ENCODE measurements around the gene ARHGEF4. TPM values are rescaled to one million over a fixed set of nuclear protein-coding genes. Genes with fewer than 3 reads are reported as not detected.

ARHGEF4 gene
- total RNA-seq, 1 experiment from 2014 or later: 21.8 TPM

GRCh38 chr2:131004446-131005209 lies 167.9 kb downstream of the ARHGEF4 start:
- Mint-ChIP-seq H3K36me3 (no peaks in the 10 kb centered on the region), H3K4me3 (no peak overlapping the region), H3K27ac (no peak overlapping the region), H3K4me1 (peaks cover 9% of the 10 kb centered on the region; the same call in 1 of the 2 replicates), H3K9me3 (no peaks in the 10 kb centered on the region), H3K27me3 (ENCODE audit: low read depth) (no peaks in the 10 kb centered on the region)
- POLR2A ChIA-PET: no interaction called here
- CTCF ChIA-PET: interaction anchor here (2.8 kb wide), 1 partner anchor 9 kb away, joined by 10 read pairs; no protein-coding TSS in a partner anchor
- DNase-seq (ENCODE audit: low spot score): no peak
- no peak for TF ChIP-seq ZNF671 (CRISPR knock-in tag; IDR thresholded peaks at IDR 0.05)
- TF ChIP-seq ZNF263 (CRISPR knock-in tag; IDR thresholded peaks at IDR 0.05; ENCODE audit: low read depth): no peak
- no peak for TF ChIP-seq ZNF232 (CRISPR knock-in tag; IDR thresholded peaks at IDR 0.05)
- TF ChIP-seq, protein P1, sequence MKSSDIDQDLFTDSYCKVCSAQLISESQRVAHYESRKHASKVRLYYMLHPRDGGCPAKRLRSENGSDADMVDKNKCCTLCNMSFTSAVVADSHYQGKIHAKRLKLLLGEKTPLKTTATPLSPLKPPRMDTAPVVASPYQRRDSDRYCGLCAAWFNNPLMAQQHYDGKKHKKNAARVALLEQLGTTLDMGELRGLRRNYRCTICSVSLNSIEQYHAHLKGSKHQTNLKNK (CRISPR knock-in tag; IDR thresholded peaks at IDR 0.05): no peak
- no peak for TF ChIP-seq ZNF219 (CRISPR knock-in tag; IDR thresholded peaks at IDR 0.05; ENCODE audit: borderline replicate concordance)
- TF ChIP-seq ESRRA (CRISPR knock-in tag; IDR thresholded peaks at IDR 0.05; ENCODE audit: borderline replicate concordance): no peak
- TF ChIP-seq ZNF532 (CRISPR knock-in tag; IDR thresholded peaks at IDR 0.05; ENCODE audit: borderline replicate concordance): no peak
- TF ChIP-seq KAT7 (CRISPR knock-in tag; IDR thresholded peaks at IDR 0.05; ENCODE audit: borderline replicate concordance): no peak
- no peak for TF ChIP-seq SMAD4 (CRISPR knock-in tag; IDR thresholded peaks at IDR 0.05)
- TF ChIP-seq, protein P2, sequence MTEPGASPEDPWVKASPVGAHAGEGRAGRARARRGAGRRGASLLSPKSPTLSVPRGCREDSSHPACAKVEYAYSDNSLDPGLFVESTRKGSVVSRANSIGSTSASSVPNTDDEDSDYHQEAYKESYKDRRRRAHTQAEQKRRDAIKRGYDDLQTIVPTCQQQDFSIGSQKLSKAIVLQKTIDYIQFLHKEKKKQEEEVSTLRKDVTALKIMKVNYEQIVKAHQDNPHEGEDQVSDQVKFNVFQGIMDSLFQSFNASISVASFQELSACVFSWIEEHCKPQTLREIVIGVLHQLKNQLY (CRISPR knock-in tag; IDR thresholded peaks at IDR 0.05): no peak
- TF ChIP-seq, protein P3, sequence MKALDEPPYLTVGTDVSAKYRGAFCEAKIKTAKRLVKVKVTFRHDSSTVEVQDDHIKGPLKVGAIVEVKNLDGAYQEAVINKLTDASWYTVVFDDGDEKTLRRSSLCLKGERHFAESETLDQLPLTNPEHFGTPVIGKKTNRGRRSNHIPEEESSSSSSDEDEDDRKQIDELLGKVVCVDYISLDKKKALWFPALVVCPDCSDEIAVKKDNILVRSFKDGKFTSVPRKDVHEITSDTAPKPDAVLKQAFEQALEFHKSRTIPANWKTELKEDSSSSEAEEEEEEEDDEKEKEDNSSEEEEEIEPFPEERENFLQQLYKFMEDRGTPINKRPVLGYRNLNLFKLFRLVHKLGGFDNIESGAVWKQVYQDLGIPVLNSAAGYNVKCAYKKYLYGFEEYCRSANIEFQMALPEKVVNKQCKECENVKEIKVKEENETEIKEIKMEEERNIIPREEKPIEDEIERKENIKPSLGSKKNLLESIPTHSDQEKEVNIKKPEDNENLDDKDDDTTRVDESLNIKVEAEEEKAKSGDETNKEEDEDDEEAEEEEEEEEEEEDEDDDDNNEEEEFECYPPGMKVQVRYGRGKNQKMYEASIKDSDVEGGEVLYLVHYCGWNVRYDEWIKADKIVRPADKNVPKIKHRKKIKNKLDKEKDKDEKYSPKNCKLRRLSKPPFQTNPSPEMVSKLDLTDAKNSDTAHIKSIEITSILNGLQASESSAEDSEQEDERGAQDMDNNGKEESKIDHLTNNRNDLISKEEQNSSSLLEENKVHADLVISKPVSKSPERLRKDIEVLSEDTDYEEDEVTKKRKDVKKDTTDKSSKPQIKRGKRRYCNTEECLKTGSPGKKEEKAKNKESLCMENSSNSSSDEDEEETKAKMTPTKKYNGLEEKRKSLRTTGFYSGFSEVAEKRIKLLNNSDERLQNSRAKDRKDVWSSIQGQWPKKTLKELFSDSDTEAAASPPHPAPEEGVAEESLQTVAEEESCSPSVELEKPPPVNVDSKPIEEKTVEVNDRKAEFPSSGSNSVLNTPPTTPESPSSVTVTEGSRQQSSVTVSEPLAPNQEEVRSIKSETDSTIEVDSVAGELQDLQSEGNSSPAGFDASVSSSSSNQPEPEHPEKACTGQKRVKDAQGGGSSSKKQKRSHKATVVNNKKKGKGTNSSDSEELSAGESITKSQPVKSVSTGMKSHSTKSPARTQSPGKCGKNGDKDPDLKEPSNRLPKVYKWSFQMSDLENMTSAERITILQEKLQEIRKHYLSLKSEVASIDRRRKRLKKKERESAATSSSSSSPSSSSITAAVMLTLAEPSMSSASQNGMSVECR (CRISPR knock-in tag; IDR thresholded peaks at IDR 0.05; ENCODE audit: borderline replicate concordance): no peak
- TF ChIP-seq NFYB (CRISPR knock-in tag; conservative IDR thresholded peaks at IDR 0.05; ENCODE audit: low read depth): no peak
- no peak for TF ChIP-seq MXD4 (CRISPR knock-in tag; IDR thresholded peaks at IDR 0.05; ENCODE audit: borderline replicate concordance)
- TF ChIP-seq NR2C2 (CRISPR knock-in tag; IDR thresholded peaks at IDR 0.05): no peak
- TF ChIP-seq ERG (CRISPR knock-in tag; IDR thresholded peaks at IDR 0.05): no peak
- no peak for ATAC-seq
